Lower lobe of right lung (tissue), 2 donors: ENCODE results near the gene KCNJ10. TPM values are rescaled to one million over a fixed set of nuclear protein-coding genes. Genes with fewer than 3 reads are reported as not detected.

Experiments used
- ATAC-seq, 2 donors: fragments of 200-7000 bp; cut with Tn5 transposase; one replicate each; pipeline ENCODE4 v1.9.1; 2020 to 2022; ENCODE audit warnings: mild to moderate bottlenecking in 2 of 2, moderate library complexity in 2 of 2
- DNase-seq: peaks from one replicate; pipeline ENCODE4 v3.0.0-alpha.2; 2020
- H3K27ac ChIP-seq: fragments of 200-600 bp; one replicate; pipeline ENCODE4 v1.8.0; 2022
- H3K27me3 ChIP-seq: fragments of 200-600 bp; one replicate; pipeline ENCODE4 v1.8.0; 2022; ENCODE audit warnings: low read depth
- H3K36me3 ChIP-seq: fragments of 200-600 bp; one replicate; pipeline ENCODE4 v1.8.0; 2022; ENCODE audit warnings: mild to moderate bottlenecking
- H3K4me1 ChIP-seq: fragments of 200-600 bp; one replicate; pipeline ENCODE4 v1.8.0; 2022
- H3K4me3 ChIP-seq: fragments of 200-600 bp; one replicate; pipeline ENCODE4 v1.8.0; 2022; ENCODE audit warnings: mild to moderate bottlenecking
- H3K9me3 ChIP-seq: fragments of 200-600 bp; one replicate; pipeline ENCODE4 v1.8.0; 2022
- intact Hi-C: fragments of 100-400 bp; cut with DNase I; formaldehyde crosslinking; loops from one replicate; pipeline ENCODE4 v1.11.0; 2022
- total RNA-seq: library from RNA; stranded (reverse); fragmentation: NEBNext Ultra II Directional; extraction: Animal tissue kit (Norgen Biotek cat#: 25700); gene quantifications from one replicate; pipeline ENCODE4 v1.2.1, GENCODE V29; 2021
- TF ChIP-seq, protein P1 (sequence below): fragments of 200-600 bp; IDR thresholded peaks from one replicate; pipeline ENCODE4 v1.8.0; 2022; ENCODE audit warnings: antibody characterized with exemption, mild to moderate bottlenecking
- donor health status: DM: no; HTN: yes; CAD: no; lungs with severe emphysema.

KCNJ10 gene
- total RNA-seq, 1 donor from 2014 or later, result 0.15 TPM

DNA sequence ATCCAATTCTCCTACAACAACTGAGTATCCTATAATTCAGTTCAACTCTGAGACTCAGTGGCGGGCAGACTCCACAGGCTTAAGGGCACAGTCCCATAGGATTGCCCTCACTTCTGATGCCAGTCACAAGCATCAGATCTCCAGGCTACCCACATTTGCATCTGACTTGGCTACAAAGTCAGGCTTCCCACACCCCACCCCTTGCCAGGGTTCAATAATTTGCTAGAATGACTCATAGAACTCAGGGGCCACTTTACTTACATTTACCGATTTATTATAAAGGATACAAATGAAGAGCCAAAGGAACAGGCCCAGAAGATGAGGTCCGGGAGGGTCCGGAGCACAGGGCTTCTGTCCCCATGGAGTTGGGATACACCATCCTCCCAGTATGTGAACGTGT lies 80.0 kb downstream of the KCNJ10 start:
- Histone ChIP-seq H3K27ac (no peak overlapping the region), H3K4me3 (no peak overlapping the region), H3K27me3 (no peaks in the 10 kb centered on the region), H3K36me3 (no peaks in the 10 kb centered on the region), H3K4me1 (peaks cover 6% of the 10 kb centered on the region), H3K9me3 (no peaks in the 10 kb centered on the region)
- intact Hi-C loops, result no loop called here
- TF ChIP-seq, protein P1, sequence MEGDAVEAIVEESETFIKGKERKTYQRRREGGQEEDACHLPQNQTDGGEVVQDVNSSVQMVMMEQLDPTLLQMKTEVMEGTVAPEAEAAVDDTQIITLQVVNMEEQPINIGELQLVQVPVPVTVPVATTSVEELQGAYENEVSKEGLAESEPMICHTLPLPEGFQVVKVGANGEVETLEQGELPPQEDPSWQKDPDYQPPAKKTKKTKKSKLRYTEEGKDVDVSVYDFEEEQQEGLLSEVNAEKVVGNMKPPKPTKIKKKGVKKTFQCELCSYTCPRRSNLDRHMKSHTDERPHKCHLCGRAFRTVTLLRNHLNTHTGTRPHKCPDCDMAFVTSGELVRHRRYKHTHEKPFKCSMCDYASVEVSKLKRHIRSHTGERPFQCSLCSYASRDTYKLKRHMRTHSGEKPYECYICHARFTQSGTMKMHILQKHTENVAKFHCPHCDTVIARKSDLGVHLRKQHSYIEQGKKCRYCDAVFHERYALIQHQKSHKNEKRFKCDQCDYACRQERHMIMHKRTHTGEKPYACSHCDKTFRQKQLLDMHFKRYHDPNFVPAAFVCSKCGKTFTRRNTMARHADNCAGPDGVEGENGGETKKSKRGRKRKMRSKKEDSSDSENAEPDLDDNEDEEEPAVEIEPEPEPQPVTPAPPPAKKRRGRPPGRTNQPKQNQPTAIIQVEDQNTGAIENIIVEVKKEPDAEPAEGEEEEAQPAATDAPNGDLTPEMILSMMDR, result no peak
- DNase-seq, result no peak
- ATAC-seq, result no peak

- TF ChIP-seq, protein P1, result no peak
- H3K4me3 ChIP-seq, result no peak overlapping the region
- H3K36me3 ChIP-seq, result no peaks in the 10 kb centered on the region
- ATAC-seq (no peak), DNase-seq (no peak)
- intact Hi-C loops, result no loop called here
- peaks cover 6% of the 10 kb centered on the region for H3K4me1 ChIP-seq
- no peak overlapping the region for H3K27ac ChIP-seq
- no peaks in the 10 kb centered on the region for H3K9me3 ChIP-seq
- no peaks in the 10 kb centered on the region for H3K27me3 ChIP-seq
Measured at GRCh38 chr1:159989581-159989980, 80.4 kb downstream of the KCNJ10 start.

DNA sequence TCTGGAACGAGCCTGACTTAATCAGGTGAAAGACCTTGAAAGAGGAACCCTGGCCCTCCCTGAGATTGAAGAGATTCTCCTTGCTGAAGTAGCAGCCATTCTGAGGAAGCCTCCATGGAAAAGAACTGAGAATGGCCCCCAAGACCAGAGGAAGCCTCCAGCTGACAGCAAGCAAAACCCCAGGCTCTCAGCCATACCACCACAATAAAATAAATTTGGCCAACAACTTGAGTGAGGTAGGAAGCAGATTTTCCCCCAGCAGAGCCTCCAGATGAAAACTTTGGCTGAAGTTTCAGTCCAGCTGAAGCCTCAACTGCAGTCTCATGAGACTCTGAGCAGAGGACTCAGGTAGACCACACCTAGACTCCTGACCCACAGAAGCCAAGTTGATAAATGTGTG lies 82.0 kb downstream of the KCNJ10 start:
- Histone ChIP-seq H3K36me3 (no peaks in the 10 kb centered on the region), H3K27me3 (no peaks in the 10 kb centered on the region), H3K4me1 (peaks cover 6% of the 10 kb centered on the region), H3K4me3 (no peak overlapping the region), H3K27ac (no peak overlapping the region), H3K9me3 (no peaks in the 10 kb centered on the region)
- no peak for DNase-seq
- ATAC-seq, result no peak
- intact Hi-C loops, result no loop called here
- TF ChIP-seq, protein P1, result no peak

DNA sequence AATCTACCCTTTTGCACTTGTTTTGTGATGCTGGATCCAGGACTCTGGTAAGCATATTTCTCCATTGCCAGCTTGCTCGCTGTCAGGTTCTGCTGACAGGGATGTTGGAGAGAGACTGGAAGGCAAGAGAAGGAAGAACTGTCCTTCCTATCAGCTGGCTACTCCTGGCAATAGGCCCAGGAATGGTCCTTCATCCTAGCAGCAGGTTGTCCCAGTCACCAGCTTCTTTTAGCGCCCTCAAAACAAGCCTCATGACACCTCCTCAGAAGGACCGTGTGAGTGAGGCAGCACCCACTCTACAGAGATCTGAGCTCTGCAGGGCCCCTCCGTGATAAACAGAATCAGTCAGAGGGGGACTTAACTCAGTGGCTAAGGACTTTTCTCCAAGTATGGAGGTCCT lies 82.8 kb downstream of the KCNJ10 start:
- intact Hi-C loops, result no loop called here
- Histone ChIP-seq H3K27me3 (no peaks in the 10 kb centered on the region), H3K9me3 (no peaks in the 10 kb centered on the region), H3K4me3 (no peak overlapping the region), H3K27ac (no peak overlapping the region), H3K4me1 (peaks cover 6% of the 10 kb centered on the region), H3K36me3 (no peaks in the 10 kb centered on the region)
- DNase-seq (no peak), ATAC-seq (no peak)
- TF ChIP-seq, protein P1, result no peak

DNA sequence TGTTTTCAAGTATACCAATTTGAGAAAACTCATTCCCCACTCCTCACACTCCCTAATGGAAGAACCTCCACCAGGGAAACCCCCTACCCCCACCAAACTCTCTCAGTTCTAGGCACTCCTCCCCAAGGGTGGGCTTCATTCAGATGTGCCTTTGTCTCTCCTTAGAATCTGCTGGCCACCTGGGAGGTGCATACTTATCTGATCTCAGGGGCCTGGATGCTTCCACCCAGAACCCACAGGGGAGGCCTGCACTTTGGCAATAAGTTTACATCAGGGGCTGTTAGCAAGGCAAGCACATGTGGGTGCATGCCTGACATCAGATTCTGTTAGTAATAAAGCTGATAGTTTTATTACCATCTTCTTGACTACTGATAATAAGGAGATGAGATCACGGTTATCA lies 83.4 kb downstream of the KCNJ10 start:
- TF ChIP-seq, protein P1, result no peak
- no peak for DNase-seq
- no peak for ATAC-seq
- Histone ChIP-seq H3K36me3 (no peaks in the 10 kb centered on the region), H3K27me3 (no peaks in the 10 kb centered on the region), H3K27ac (no peak overlapping the region), H3K4me3 (no peak overlapping the region), H3K4me1 (peaks cover 3% of the 10 kb centered on the region), H3K9me3 (no peaks in the 10 kb centered on the region)
- intact Hi-C loops, result no loop called here

DNA sequence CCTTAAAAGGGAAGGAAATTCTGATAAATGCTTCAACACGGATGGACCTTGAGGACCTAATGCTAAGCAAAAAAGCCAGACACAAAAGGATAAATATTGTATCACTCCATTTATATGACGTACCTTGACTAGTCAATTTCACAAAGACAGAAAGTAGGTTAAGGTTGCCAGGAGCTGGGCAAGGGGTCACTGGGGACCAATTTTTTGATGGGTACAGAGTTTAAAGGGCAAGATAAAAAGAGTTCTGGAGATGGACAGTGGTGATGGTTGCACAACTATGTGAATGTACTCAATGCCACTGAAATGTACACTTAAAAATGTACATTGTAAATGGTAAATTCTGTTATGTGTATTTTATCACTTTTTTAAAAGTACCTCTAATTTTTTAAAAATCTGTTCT lies 83.9 kb downstream of the KCNJ10 start:
- no peaks in the 10 kb centered on the region for H3K4me1 ChIP-seq
- H3K36me3 ChIP-seq, result no peaks in the 10 kb centered on the region
- no peak for ATAC-seq
- no peak overlapping the region for H3K27ac ChIP-seq
- no peak overlapping the region for H3K4me3 ChIP-seq
- intact Hi-C loops, result no loop called here
- no peaks in the 10 kb centered on the region for H3K27me3 ChIP-seq
- TF ChIP-seq, protein P1, result no peak
- H3K9me3 ChIP-seq, result no peaks in the 10 kb centered on the region
- DNase-seq, result no peak
